Measurements from ENCODE around the gene AKR1D1.
"Not testable (repeated sequence)": the region's sequence is repeated elsewhere in the genome, so short reads cannot be mapped to it uniquely, and the experiment has no call there.

The AKR1D1 gene

DNA sequence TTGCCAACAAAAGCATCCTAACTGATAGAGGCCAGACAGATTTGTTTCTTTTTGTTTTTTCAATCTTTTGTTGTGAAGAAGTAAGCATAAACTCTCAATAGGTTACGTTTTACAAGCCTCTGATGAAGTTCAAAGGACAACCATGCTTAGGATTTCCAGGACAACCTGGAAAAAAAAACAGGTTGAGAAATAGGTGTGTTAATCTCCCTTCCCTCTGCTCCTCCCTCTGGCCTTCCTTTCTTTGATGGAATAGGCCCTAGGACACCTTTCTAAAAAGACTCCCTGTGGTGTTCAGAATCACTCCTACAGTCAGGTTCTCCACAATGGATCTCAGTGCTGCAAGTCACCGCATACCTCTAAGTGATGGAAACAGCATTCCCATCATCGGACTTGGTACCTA, at the start of gene AKR1D1:
TSS of gene AKR1D1 (plus strand) at position 264 of the 400 bp plus-strand sequence. CDS start at position 324, 60 bp downstream.
- in situ Hi-C loops (cut with HindIII; ENCODE audit: low pct_unique_long_range_greater_than_20kb, low sequenced_read_pairs): no loop called here
- no peak for DNase-seq (ENCODE audit: low read depth in 1 of 2, low spot score in 1 of 2)
- TF ChIP-seq JUND (IDR thresholded peaks at IDR 0.05; ENCODE audit: low read depth): no peak

DNA sequence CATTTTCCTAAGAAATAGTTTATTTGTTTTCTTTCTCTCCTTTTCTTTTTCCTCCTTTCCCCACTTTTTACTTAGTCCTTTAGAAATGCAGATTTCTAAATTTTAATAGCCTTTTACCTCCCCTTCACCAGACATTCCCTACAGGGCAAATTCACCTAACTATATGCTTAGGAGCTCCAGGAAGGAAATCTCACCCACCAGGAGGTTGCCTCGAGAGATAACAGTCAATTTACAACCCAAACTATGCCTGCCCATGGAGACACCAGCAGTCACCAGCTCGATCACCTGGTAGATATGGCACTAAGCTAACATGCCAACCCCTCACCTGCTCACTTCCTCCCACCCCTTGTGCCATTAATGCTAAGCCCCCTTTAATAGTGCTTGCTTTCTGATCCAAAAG, 49.2 kb upstream of the AKR1D1 start:
- DNase-seq (ENCODE audit: low read depth in 1 of 2, low spot score in 1 of 2): no peak
- TF ChIP-seq JUND (IDR thresholded peaks at IDR 0.05; ENCODE audit: low read depth): no peak
- in situ Hi-C loops (cut with HindIII; ENCODE audit: low pct_unique_long_range_greater_than_20kb, low sequenced_read_pairs): no loop called here

DNA sequence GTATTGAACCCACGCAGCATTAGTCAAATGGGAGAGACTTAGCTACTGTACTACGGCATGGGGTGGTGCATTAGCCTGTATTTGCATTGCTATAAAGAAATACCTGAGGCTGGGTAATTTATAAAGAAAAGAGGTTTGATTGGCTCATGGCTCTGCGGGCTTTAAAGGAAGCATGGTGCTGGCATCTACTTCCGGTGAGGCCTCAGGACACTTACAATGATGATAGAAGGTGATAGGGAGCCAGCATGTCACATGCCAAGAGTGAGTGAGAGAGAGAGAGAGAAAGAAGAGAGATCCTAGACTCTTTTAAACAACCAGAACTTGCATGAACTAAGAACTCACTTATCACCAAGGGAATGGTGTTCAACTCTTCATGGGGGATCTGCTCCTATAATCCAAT, 47.1 kb upstream of the AKR1D1 start:
- in situ Hi-C loops (cut with HindIII; ENCODE audit: low pct_unique_long_range_greater_than_20kb, low sequenced_read_pairs): no loop called here
- DNase-seq (ENCODE audit: low read depth in 1 of 2, low spot score in 1 of 2): no peak

GRCh38 chr7:138029941-138030340, 46.3 kb upstream of the AKR1D1 start:
- no peak for DNase-seq (ENCODE audit: low read depth in 1 of 2, low spot score in 1 of 2)
- in situ Hi-C loops (cut with HindIII; ENCODE audit: low pct_unique_long_range_greater_than_20kb, low sequenced_read_pairs): no loop called here
- no peak for TF ChIP-seq JUND (IDR thresholded peaks at IDR 0.05; ENCODE audit: low read depth)

More for the DNA sequence above, 47.1 kb upstream of the AKR1D1 start:
- no peak for TF ChIP-seq JUND (IDR thresholded peaks at IDR 0.05; ENCODE audit: low read depth)

- TF ChIP-seq JUND (IDR thresholded peaks at IDR 0.05; ENCODE audit: low read depth): no peak
- DNase-seq (ENCODE audit: low read depth in 1 of 2, low spot score in 1 of 2): no peak
- in situ Hi-C loops (cut with HindIII; ENCODE audit: low pct_unique_long_range_greater_than_20kb, low sequenced_read_pairs): no loop called here
These were observed 45.4 kb upstream of the AKR1D1 start for GRCh38 chr7:138030679-138031351.

DNA sequence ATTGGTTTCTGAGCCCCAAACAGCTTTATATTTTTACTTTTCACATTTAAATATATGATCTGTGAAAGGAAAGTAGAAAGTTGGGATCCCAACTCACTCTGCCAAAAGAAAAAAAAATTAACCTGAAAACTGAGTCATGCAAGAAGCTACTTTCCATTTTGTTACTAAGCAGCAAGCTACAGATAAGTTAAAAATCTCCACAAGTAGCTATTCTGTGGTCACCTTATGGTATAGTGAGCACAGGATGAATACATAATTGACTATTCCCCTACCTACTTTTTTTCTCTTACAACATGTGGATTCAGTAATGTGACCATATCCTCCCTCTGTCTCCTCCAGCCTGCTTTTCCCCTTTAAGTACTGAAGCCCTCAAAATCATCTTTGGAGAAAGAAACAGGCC, 44.1 kb upstream of the AKR1D1 start:
- DNase-seq (ENCODE audit: low read depth in 1 of 2, low spot score in 1 of 2): no peak

DNA sequence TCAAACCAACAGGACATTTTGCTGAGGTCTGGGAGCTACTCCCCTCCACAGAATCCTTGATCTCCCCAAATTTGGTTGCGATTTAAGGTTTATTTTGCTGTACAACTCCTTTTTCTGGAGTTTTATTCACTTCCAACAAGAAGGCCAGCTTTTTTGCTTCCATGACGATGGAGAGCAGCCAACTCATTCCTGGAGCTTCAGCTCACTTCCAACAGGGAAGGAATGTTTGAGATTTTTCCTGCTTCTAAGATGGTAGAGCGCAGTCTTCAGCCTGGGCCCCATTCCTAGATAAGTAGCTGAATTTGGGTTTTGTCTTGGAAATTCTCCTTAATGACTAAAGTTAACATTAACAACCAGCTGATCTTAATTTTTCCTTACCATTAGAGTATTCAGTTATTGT, 43.5 kb upstream of the AKR1D1 start:
- no peak for TF ChIP-seq JUND (IDR thresholded peaks at IDR 0.05; ENCODE audit: low read depth)
- in situ Hi-C loops (cut with HindIII; ENCODE audit: low pct_unique_long_range_greater_than_20kb, low sequenced_read_pairs): no loop called here
- no peak for DNase-seq (ENCODE audit: low read depth in 1 of 2, low spot score in 1 of 2)

More for the DNA sequence above, 44.1 kb upstream of the AKR1D1 start:
- in situ Hi-C loops (cut with HindIII; ENCODE audit: low pct_unique_long_range_greater_than_20kb, low sequenced_read_pairs): no loop called here
- no peak for TF ChIP-seq JUND (IDR thresholded peaks at IDR 0.05; ENCODE audit: low read depth)

- in situ Hi-C loops (cut with HindIII; ENCODE audit: low pct_unique_long_range_greater_than_20kb, low sequenced_read_pairs): no loop called here
- DNase-seq (ENCODE audit: low read depth in 1 of 2, low spot score in 1 of 2): no peak
- no peak for TF ChIP-seq JUND (IDR thresholded peaks at IDR 0.05; ENCODE audit: low read depth)
These were observed 43.0 kb upstream of the AKR1D1 start for GRCh38 chr7:138033241-138033640.

DNA sequence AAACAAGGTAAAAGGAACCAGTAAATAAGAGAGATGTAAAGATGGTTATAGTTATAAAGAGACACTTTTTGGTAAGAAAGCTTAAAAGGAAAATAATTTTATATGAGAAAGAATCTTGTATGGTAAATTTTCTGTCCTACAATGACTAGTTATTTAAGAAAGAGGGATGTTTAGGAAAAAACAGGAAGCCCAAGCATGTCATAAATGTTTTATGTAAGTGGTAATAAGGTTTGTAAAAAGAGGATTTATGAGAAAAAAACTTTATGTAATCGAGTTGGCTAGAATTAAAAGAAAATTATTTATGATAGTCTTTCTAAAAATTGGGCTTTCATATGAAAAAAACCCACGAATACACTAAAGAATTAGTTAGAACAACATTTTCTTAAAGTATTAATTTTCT, 40.1 kb upstream of the AKR1D1 start:
- TF ChIP-seq JUND (IDR thresholded peaks at IDR 0.05; ENCODE audit: low read depth): no peak
- DNase-seq (ENCODE audit: low read depth in 1 of 2, low spot score in 1 of 2): no peak
- in situ Hi-C loops (cut with HindIII; ENCODE audit: low pct_unique_long_range_greater_than_20kb, low sequenced_read_pairs): no loop called here

DNA sequence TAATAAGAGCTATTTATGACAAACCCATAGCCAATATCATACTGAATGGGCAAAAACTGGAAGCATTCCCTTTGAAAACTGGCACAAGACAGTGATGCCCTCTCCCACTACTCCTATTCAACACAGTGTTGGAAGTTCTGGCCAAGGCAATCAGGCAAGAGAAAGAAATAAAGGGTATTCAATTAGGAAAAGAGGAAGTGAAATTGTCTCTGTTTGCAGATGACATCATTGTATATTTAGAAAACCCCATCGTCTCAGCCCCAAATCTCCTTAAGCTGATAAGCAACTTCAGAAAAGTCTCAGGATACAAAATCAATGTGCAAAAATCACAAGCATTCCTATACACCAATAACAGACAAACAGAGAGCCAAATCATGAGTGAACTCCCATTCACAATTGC, 36.2 kb upstream of the AKR1D1 start:
- in situ Hi-C loops (cut with HindIII; ENCODE audit: low pct_unique_long_range_greater_than_20kb, low sequenced_read_pairs); DNase-seq (ENCODE audit: low read depth in 1 of 2, low spot score in 1 of 2): not testable (repeated sequence)

DNA sequence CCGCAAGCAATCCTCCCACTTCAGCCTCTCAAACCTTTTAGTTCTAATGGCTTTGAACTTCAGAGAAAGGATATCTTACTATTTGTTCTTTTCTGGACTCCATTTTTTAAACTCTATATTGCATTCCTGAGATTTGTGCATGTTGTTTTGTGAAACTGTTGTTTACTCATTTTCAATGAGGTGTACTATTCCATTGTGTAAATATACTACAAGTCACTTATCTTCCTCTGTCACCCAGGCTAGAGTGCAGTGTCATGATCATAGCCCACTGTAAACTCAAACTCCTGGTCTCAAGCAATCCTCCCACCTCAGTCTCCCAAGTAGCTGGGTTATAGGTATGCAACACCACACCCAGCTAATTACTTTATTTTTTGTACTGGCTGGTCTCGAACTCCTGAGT, 31.4 kb upstream of the AKR1D1 start:
- in situ Hi-C loops (cut with HindIII; ENCODE audit: low pct_unique_long_range_greater_than_20kb, low sequenced_read_pairs): no loop called here
- no peak for TF ChIP-seq JUND (IDR thresholded peaks at IDR 0.05; ENCODE audit: low read depth)
- no peak for DNase-seq (ENCODE audit: low read depth in 1 of 2, low spot score in 1 of 2)

- in situ Hi-C loops (cut with HindIII; ENCODE audit: low pct_unique_long_range_greater_than_20kb, low sequenced_read_pairs): no loop called here
- no peak for TF ChIP-seq JUND (IDR thresholded peaks at IDR 0.05; ENCODE audit: low read depth)
- DNase-seq (ENCODE audit: low read depth in 1 of 2, low spot score in 1 of 2): no peak
These were observed 28.4 kb upstream of the AKR1D1 start for GRCh38 chr7:138047907-138048306.

DNA sequence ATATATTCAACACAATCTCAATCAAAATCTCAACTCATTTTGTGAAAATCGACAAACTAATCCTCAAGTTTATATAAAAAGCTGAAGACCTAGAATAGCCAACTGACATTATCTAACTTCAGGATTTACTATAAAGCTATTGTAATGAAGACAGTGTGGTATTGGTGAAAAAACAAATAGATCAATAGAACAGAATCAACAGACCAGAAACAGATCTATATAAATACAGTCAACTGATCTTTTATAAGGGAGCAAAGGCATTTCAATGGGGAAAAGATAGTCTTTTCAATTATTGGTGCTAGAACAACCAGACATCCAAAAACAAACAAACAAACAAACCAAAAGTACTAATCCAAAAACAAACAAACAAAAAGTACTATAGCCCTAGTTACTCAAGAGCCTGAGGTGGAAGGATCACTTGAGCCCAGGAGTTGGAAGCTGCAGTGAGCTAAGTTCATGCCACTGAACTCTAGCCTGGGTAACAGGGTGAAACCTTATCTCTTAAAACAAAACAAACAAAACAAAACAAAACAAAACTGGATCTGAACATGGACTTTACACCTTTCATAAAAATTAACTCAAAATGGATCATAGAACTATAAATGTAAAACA, 26.6 kb upstream of the AKR1D1 start:
- TF ChIP-seq JUND (IDR thresholded peaks at IDR 0.05; ENCODE audit: low read depth): no peak
- in situ Hi-C loops (cut with HindIII; ENCODE audit: low pct_unique_long_range_greater_than_20kb, low sequenced_read_pairs): no loop called here
- DNase-seq (ENCODE audit: low read depth in 1 of 2, low spot score in 1 of 2): no peak

GRCh38 chr7:138051712-138052247, 24.5 kb upstream of the AKR1D1 start:
- DNase-seq (ENCODE audit: low read depth in 1 of 2, low spot score in 1 of 2); in situ Hi-C loops (cut with HindIII; ENCODE audit: low pct_unique_long_range_greater_than_20kb, low sequenced_read_pairs): not testable (repeated sequence)

All from T47D (cell line).